ENCODE measurements around the gene SLC35D3.

- TF ChIP-seq CTCF (IDR thresholded peaks at IDR 0.05): no peak
- TF ChIP-seq POLR2A (IDR thresholded peaks at IDR 0.05): no peak
Observed at GRCh38 chr6:136873748-136874147, 48.4 kb upstream of the SLC35D3 start.
